Nephron progenitor cell (in vitro differentiated cells): ENCODE measurements around the gene PPP1R37.
A peak's percentile ranks its signal among the peaks of the same experiment; 100 is the strongest.

Source experiments
- DNase-seq: peaks from one replicate; pipeline ENCODE4 v3.0.0; 2021
- H3K27ac Mint-ChIP-seq: 2 replicates; pipeline ENCODE4 v1.8.0; 2021; ENCODE audit warnings: mild to moderate bottlenecking, moderate library complexity, mixed read lengths
- H3K27me3 Mint-ChIP-seq: 2 replicates; pipeline ENCODE4 v1.8.0; 2021; ENCODE audit warnings: mild to moderate bottlenecking, low read depth, mixed read lengths; ENCODE audit not compliant: poor library complexity
- H3K36me3 Mint-ChIP-seq: 2 replicates; pipeline ENCODE4 v1.8.0; 2021; ENCODE audit warnings: low read depth, mixed read lengths
- H3K4me1 Mint-ChIP-seq: 2 replicates; pipeline ENCODE4 v1.8.0; 2021; ENCODE audit warnings: mixed read lengths
- H3K4me3 Mint-ChIP-seq: 2 replicates; pipeline ENCODE4 v1.8.0; 2021; ENCODE audit warnings: mild to moderate bottlenecking, moderate library complexity, mixed read lengths
- H3K9me3 Mint-ChIP-seq: 2 replicates; pipeline ENCODE4 v1.8.0; 2021; ENCODE audit warnings: mild to moderate bottlenecking, moderate library complexity, mixed read lengths
- CTCF ChIP-seq: fragments of 200-600 bp; sonication (generic); IDR thresholded peaks from 2 replicates; pipeline ENCODE4 v1.5.0; 2021; ENCODE audit warnings: antibody characterized with exemption

PPP1R37 gene

GRCh38 chr19:45095496-45096413 is 2.8 kb downstream of the PPP1R37 start:
- peak overlapping the region; percentile 71 for H3K27ac Mint-ChIP-seq
- no peaks in the 10 kb centered on the region for H3K9me3 Mint-ChIP-seq
- H3K27me3 Mint-ChIP-seq: no peaks in the 10 kb centered on the region
- H3K36me3 Mint-ChIP-seq: peaks cover 18% of the 10 kb centered on the region
- DNase-seq: no peak
- no peak for TF ChIP-seq CTCF
- peak overlapping the region; percentile 41 for H3K4me3 Mint-ChIP-seq
- peaks cover 82% of the 10 kb centered on the region for H3K4me1 Mint-ChIP-seq

- peak overlapping the region; percentile 23 for H3K4me3 Mint-ChIP-seq
- no peak for TF ChIP-seq CTCF
- peak overlapping the region; percentile 5 for H3K27ac Mint-ChIP-seq
- no peaks in the 10 kb centered on the region for H3K9me3 Mint-ChIP-seq
- no peak for DNase-seq
- H3K36me3 Mint-ChIP-seq: peaks cover 12% of the 10 kb centered on the region
- H3K4me1 Mint-ChIP-seq: peaks cover 84% of the 10 kb centered on the region
- peaks cover 4% of the 10 kb centered on the region for H3K27me3 Mint-ChIP-seq
Measured at GRCh38 chr19:45096700-45097099, 3.7 kb downstream of the PPP1R37 start.

- H3K9me3 Mint-ChIP-seq: no peaks in the 10 kb centered on the region
- H3K36me3 Mint-ChIP-seq: peaks cover 12% of the 10 kb centered on the region
- peak overlapping the region; percentile 57 for H3K4me3 Mint-ChIP-seq
- no peak for TF ChIP-seq CTCF
- peaks cover 89% of the 10 kb centered on the region for H3K4me1 Mint-ChIP-seq
- peaks cover 4% of the 10 kb centered on the region for H3K27me3 Mint-ChIP-seq
- H3K27ac Mint-ChIP-seq: peak overlapping the region; percentile 95
- no peak for DNase-seq
Measured at GRCh38 chr19:45097450-45097775, 4.4 kb downstream of the PPP1R37 start.

- no peak for TF ChIP-seq CTCF
- Mint-ChIP-seq H3K9me3 (no peaks in the 10 kb centered on the region), H3K4me1 (peaks cover 89% of the 10 kb centered on the region), H3K4me3 (peak overlapping the region; percentile 57), H3K27me3 (peaks cover 4% of the 10 kb centered on the region), H3K27ac (peak overlapping the region; percentile 95), H3K36me3 (peaks cover 12% of the 10 kb centered on the region)
- DNase-seq: no peak
Measured at GRCh38 chr19:45097776-45098520, 5.0 kb downstream of the PPP1R37 start.

GRCh38 chr19:45098521-45099466 is 5.8 kb downstream of the PPP1R37 start:
- DNase-seq: no peak
- no peak for TF ChIP-seq CTCF
- peaks cover 4% of the 10 kb centered on the region for H3K27me3 Mint-ChIP-seq
- H3K27ac Mint-ChIP-seq: no peak overlapping the region
- no peaks in the 10 kb centered on the region for H3K9me3 Mint-ChIP-seq
- H3K4me3 Mint-ChIP-seq: no peak overlapping the region
- H3K36me3 Mint-ChIP-seq: peaks cover 9% of the 10 kb centered on the region
- peaks cover 91% of the 10 kb centered on the region for H3K4me1 Mint-ChIP-seq
